Measurements from ENCODE around the gene EDARADD.

The EDARADD gene

DNA sequence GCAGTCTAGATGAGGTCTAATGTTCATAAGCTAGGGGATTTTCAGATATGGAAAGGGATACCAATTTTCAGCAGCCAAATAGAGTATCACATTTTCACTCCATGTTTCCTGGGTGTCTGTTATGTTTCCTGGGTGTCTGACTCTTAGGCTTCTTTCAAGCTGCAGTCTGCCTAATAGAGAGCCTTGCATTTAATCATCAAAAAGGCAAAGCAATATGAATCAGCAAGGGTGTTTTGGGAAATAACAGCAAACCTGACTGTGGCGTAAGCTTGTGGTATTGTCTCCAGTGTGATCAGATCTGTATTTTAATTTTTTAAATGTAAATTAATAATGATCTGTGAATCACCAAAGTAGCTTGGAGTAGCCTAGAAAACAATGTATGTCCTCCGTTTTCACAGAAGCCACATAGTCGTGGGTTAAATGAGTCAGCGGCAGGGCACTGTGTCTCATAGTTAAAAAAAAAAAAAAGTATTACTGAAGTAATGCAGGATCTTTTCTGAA is 140.1 kb downstream of the EDARADD start:
- peak; percentile 53 for DNase-seq (ENCODE audit: low read depth)

More for the DNA sequence above, 140.1 kb downstream of the EDARADD start:
- no peak overlapping the region for H3K4me3 ChIP-seq (replicated peaks; ENCODE audit: low read depth, low read length)
- TF ChIP-seq, protein P1, sequence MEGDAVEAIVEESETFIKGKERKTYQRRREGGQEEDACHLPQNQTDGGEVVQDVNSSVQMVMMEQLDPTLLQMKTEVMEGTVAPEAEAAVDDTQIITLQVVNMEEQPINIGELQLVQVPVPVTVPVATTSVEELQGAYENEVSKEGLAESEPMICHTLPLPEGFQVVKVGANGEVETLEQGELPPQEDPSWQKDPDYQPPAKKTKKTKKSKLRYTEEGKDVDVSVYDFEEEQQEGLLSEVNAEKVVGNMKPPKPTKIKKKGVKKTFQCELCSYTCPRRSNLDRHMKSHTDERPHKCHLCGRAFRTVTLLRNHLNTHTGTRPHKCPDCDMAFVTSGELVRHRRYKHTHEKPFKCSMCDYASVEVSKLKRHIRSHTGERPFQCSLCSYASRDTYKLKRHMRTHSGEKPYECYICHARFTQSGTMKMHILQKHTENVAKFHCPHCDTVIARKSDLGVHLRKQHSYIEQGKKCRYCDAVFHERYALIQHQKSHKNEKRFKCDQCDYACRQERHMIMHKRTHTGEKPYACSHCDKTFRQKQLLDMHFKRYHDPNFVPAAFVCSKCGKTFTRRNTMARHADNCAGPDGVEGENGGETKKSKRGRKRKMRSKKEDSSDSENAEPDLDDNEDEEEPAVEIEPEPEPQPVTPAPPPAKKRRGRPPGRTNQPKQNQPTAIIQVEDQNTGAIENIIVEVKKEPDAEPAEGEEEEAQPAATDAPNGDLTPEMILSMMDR (IDR thresholded peaks at IDR 0.05; ENCODE audit: low read length, missing control alignments), result no peak
